SK-N-SH (cell line): ENCODE data around the gene CD302.

ENCODE experiments used
- CTCF ChIP-seq: fragments of 200-600 bp; sonication (generic); IDR thresholded peaks from 2 replicates; pipeline ENCODE4 v1.6.1; 2017; ENCODE audit warnings: antibody characterized with exemption, mild to moderate bottlenecking, moderate library complexity
- EP300 ChIP-seq, 2 experiments: IDR thresholded peaks; 2 replicates each; pipeline versions ENCODE4 v1.4.0 to v1.6.1; 2012; ENCODE audit warnings: borderline replicate concordance in 1 of 2, low read depth in 1 of 2, low read length in 1 of 2
- EZH2phosphoT487 ChIP-seq: fragments of 200-600 bp; sonication (generic); IDR thresholded peaks from 2 replicates; pipeline ENCODE4 v1.6.1; 2017; ENCODE audit warnings: low read depth, mixed run types, mild to moderate bottlenecking, antibody characterized with exemption, moderate library complexity, borderline replicate concordance
- MAX ChIP-seq: IDR thresholded peaks from 2 replicates; pipeline ENCODE4 v1.4.0; 2012; ENCODE audit warnings: low read depth
- MXI1 ChIP-seq: IDR thresholded peaks from 2 replicates; pipeline ENCODE4 v1.6.1; 2012; ENCODE audit warnings: mild to moderate bottlenecking, low read depth, low read length, improper control_type of control experiment
- PBX3 ChIP-seq: IDR thresholded peaks from 2 replicates; pipeline ENCODE4; 2012
- POLR2AphosphoS5 ChIP-seq: IDR thresholded peaks from 2 replicates; pipeline ENCODE4 v1.6.1; 2012; ENCODE audit warnings: low read depth, low read length
- RXRA ChIP-seq: IDR thresholded peaks from 2 replicates; pipeline ENCODE4 v1.4.0; 2012; ENCODE audit warnings: low read depth, mild to moderate bottlenecking, borderline replicate concordance
- SIN3A ChIP-seq: IDR thresholded peaks from 2 replicates; pipeline ENCODE4 v1.6.1; 2012; ENCODE audit warnings: low read depth, mild to moderate bottlenecking, low read length, moderate library complexity, borderline replicate concordance
- SMC3 ChIP-seq: IDR thresholded peaks from 2 replicates; pipeline ENCODE4 v1.6.1; 2012; ENCODE audit warnings: low read depth, low read length, improper control_type of control experiment
- TCF12 ChIP-seq: IDR thresholded peaks from 2 replicates; pipeline ENCODE4 v1.4.0; 2012
- TEAD4 ChIP-seq: IDR thresholded peaks from 2 replicates; pipeline ENCODE4 v1.4.0; 2012; ENCODE audit warnings: mild to moderate bottlenecking, borderline replicate concordance; ENCODE audit not compliant: insufficient read depth
- USF1 ChIP-seq: IDR thresholded peaks from 2 replicates; pipeline ENCODE4 v1.4.0; 2012; ENCODE audit warnings: low read depth, borderline replicate concordance

- no peak for TF ChIP-seq CTCF
- no peak for TF ChIP-seq USF1
- no peak for TF ChIP-seq POLR2AphosphoS5
- no peak for TF ChIP-seq TCF12
- no peak for TF ChIP-seq MXI1
- no peak for TF ChIP-seq EP300 (IDR thresholded peaks at IDR 0.05; ENCODE audit: borderline replicate concordance in 1 of 2, low read depth in 1 of 2, low read length in 1 of 2)
- no peak for TF ChIP-seq TEAD4
- no peak for TF ChIP-seq PBX3
- no peak for TF ChIP-seq RXRA
- TF ChIP-seq SIN3A, result no peak
- no peak for TF ChIP-seq MAX
- TF ChIP-seq EZH2phosphoT487, result no peak
- TF ChIP-seq SMC3, result no peak
These were observed 12.8 kb downstream of the CD302 start for GRCh38 chr2:159785195-159785594.
